Mesothelial cell of epicardium (in vitro differentiated cells): Measurements from ENCODE around the gene AGBL4. TPM values are rescaled to one million over a fixed set of nuclear protein-coding genes. Genes with fewer than 3 reads are reported as not detected.

Source experiments
- DNase-seq, 2 experiments: peaks; one replicate each; pipeline ENCODE4 v3.0.0; 2021; ENCODE audit warnings: low spot score in 2 of 2; ENCODE audit not compliant: unreplicated experiment in 2 of 2
- H3K27ac Mint-ChIP-seq: 2 replicates; pipeline ENCODE4 v1.8.0; 2021; ENCODE audit warnings: mixed read lengths
- H3K27me3 Mint-ChIP-seq: 2 replicates; pipeline ENCODE4 v1.8.0; 2021; ENCODE audit warnings: low read depth, mixed read lengths
- H3K36me3 Mint-ChIP-seq: 2 replicates; pipeline ENCODE4 v1.8.0; 2021; ENCODE audit warnings: mixed read lengths
- H3K4me1 Mint-ChIP-seq: 2 replicates; pipeline ENCODE4 v1.8.0; 2021; ENCODE audit warnings: mixed read lengths
- H3K4me3 Mint-ChIP-seq: 2 replicates; pipeline ENCODE4 v1.8.0; 2021; ENCODE audit warnings: mild to moderate bottlenecking, moderate library complexity, mixed read lengths
- H3K9me3 Mint-ChIP-seq: 2 replicates; pipeline ENCODE4 v1.8.0; 2021; ENCODE audit warnings: mixed read lengths
- total RNA-seq: library from RNA; stranded (reverse); gene quantifications from 3 replicates; pipeline ENCODE4 v1.2.1, GENCODE V29; 2021
- TF ChIP-seq, protein P1 (sequence below): fragments of 200-600 bp; sonication (generic); IDR thresholded peaks from one replicate; pipeline ENCODE4 v1.5.0; 2021; ENCODE audit warnings: antibody characterized with exemption; ENCODE audit not compliant: unreplicated experiment

Gene AGBL4
- total RNA-seq, 1 donor from 2014 or later = 0.42 TPM

- Mint-ChIP-seq H3K27me3 (peaks cover 63% of the 10 kb centered on the region), H3K36me3 (no peaks in the 10 kb centered on the region), H3K4me1 (no peaks in the 10 kb centered on the region), H3K9me3 (no peaks in the 10 kb centered on the region), H3K4me3 (no peak overlapping the region), H3K27ac (no peak overlapping the region)
- DNase-seq = no peak
- TF ChIP-seq, protein P1, sequence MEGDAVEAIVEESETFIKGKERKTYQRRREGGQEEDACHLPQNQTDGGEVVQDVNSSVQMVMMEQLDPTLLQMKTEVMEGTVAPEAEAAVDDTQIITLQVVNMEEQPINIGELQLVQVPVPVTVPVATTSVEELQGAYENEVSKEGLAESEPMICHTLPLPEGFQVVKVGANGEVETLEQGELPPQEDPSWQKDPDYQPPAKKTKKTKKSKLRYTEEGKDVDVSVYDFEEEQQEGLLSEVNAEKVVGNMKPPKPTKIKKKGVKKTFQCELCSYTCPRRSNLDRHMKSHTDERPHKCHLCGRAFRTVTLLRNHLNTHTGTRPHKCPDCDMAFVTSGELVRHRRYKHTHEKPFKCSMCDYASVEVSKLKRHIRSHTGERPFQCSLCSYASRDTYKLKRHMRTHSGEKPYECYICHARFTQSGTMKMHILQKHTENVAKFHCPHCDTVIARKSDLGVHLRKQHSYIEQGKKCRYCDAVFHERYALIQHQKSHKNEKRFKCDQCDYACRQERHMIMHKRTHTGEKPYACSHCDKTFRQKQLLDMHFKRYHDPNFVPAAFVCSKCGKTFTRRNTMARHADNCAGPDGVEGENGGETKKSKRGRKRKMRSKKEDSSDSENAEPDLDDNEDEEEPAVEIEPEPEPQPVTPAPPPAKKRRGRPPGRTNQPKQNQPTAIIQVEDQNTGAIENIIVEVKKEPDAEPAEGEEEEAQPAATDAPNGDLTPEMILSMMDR = no peak
Observed at GRCh38 chr1:48667782-48668181, 1356.0 kb downstream of the AGBL4 start.

- Mint-ChIP-seq H3K27ac (no peak overlapping the region), H3K4me1 (no peaks in the 10 kb centered on the region), H3K36me3 (no peaks in the 10 kb centered on the region), H3K9me3 (no peaks in the 10 kb centered on the region), H3K27me3 (peaks cover 77% of the 10 kb centered on the region), H3K4me3 (no peak overlapping the region)
- TF ChIP-seq, protein P1 = no peak
- DNase-seq = no peak
Observed at GRCh38 chr1:48665708-48666407, 1357.9 kb downstream of the AGBL4 start.

GRCh38 chr1:48661726-48662463 lies 1361.9 kb downstream of the AGBL4 start:
- Mint-ChIP-seq H3K27me3 (peaks cover 65% of the 10 kb centered on the region), H3K27ac (no peak overlapping the region), H3K36me3 (no peaks in the 10 kb centered on the region), H3K9me3 (no peaks in the 10 kb centered on the region), H3K4me1 (no peaks in the 10 kb centered on the region), H3K4me3 (no peak overlapping the region)
- TF ChIP-seq, protein P1 = no peak
- no peak for DNase-seq

GRCh38 chr1:48659801-48660200 lies 1364.0 kb downstream of the AGBL4 start:
- DNase-seq = no peak
- Mint-ChIP-seq H3K9me3 (no peaks in the 10 kb centered on the region), H3K36me3 (no peaks in the 10 kb centered on the region), H3K27ac (no peak overlapping the region), H3K4me1 (no peaks in the 10 kb centered on the region), H3K27me3 (peaks cover 60% of the 10 kb centered on the region), H3K4me3 (no peak overlapping the region)
- TF ChIP-seq, protein P1 = no peak

GRCh38 chr1:48657413-48657812 lies 1366.3 kb downstream of the AGBL4 start:
- Mint-ChIP-seq H3K4me3 (no peak overlapping the region), H3K27me3 (peaks cover 53% of the 10 kb centered on the region), H3K36me3 (no peaks in the 10 kb centered on the region), H3K9me3 (no peaks in the 10 kb centered on the region), H3K4me1 (no peaks in the 10 kb centered on the region), H3K27ac (no peak overlapping the region)
- TF ChIP-seq, protein P1 = no peak
- DNase-seq = no peak
